ENCODE results near the gene TIGD6.

- TF ChIP-seq, protein P1, sequence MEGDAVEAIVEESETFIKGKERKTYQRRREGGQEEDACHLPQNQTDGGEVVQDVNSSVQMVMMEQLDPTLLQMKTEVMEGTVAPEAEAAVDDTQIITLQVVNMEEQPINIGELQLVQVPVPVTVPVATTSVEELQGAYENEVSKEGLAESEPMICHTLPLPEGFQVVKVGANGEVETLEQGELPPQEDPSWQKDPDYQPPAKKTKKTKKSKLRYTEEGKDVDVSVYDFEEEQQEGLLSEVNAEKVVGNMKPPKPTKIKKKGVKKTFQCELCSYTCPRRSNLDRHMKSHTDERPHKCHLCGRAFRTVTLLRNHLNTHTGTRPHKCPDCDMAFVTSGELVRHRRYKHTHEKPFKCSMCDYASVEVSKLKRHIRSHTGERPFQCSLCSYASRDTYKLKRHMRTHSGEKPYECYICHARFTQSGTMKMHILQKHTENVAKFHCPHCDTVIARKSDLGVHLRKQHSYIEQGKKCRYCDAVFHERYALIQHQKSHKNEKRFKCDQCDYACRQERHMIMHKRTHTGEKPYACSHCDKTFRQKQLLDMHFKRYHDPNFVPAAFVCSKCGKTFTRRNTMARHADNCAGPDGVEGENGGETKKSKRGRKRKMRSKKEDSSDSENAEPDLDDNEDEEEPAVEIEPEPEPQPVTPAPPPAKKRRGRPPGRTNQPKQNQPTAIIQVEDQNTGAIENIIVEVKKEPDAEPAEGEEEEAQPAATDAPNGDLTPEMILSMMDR (IDR thresholded peaks at IDR 0.05; ENCODE audit: low read depth, low read length): no peak
- no peak for TF ChIP-seq POLR2A (IDR thresholded peaks at IDR 0.05; ENCODE audit: extremely low read depth, insufficient read length)
These were observed 12.3 kb downstream of the TIGD6 start for GRCh38 chr5:149988126-149988525.
